Measurements from ENCODE around the gene SPG7.

- TF ChIP-seq CTCF (IDR thresholded peaks at IDR 0.05) (no peak), POLR2A (IDR thresholded peaks at IDR 0.05; ENCODE audit: low read depth) (no peak), EP300 (IDR thresholded peaks at IDR 0.05) (no peak)
Observed at GRCh38 chr16:89476379-89476778, 31.8 kb upstream of the SPG7 start.
